MM.1S (cell line): Measurements from ENCODE around the gene AP3S1.

Experiments
- DNase-seq: peaks from one replicate; pipeline ENCODE4 v3.0.0-alpha.2; 2015
- H2AFZ ChIP-seq: fragments of 300-600 bp; sonication (generic); 2 replicates; pipeline ENCODE4 v1.6.0; 2016; ENCODE audit warnings: antibody characterized with exemption, low read length
- H3F3A ChIP-seq: fragments of 300-600 bp; sonication (generic); 2 replicates; pipeline ENCODE4 v1.6.1; 2016; ENCODE audit warnings: mild to moderate bottlenecking, antibody characterized with exemption, low read length, moderate library complexity, mixed read lengths; ENCODE audit not compliant: insufficient read depth
- H3K27ac ChIP-seq: fragments of 300-600 bp; sonication (generic); 2 replicates; pipeline ENCODE4 v1.5.1; 2016; ENCODE audit warnings: mild to moderate bottlenecking, low read length
- H3K27me3 ChIP-seq: fragments of 300-600 bp; sonication (generic); replicated peaks from 2 replicates; pipeline ENCODE4 v1.6.0; 2016; ENCODE audit warnings: low read length; ENCODE audit not compliant: insufficient read depth
- H3K36me3 ChIP-seq: fragments of 300-600 bp; sonication (generic); replicated peaks from 2 replicates; pipeline ENCODE4 v1.6.1; 2016; ENCODE audit warnings: mild to moderate bottlenecking, low read length, mixed read lengths; ENCODE audit not compliant: insufficient read depth
- H3K4me1 ChIP-seq: fragments of 300-600 bp; sonication (generic); 2 replicates; pipeline ENCODE4 v1.6.1; 2016; ENCODE audit warnings: low read length, mixed read lengths
- H3K4me2 ChIP-seq: fragments of 300-600 bp; sonication (generic); 2 replicates; pipeline ENCODE4 v1.6.0; 2016; ENCODE audit warnings: low read depth, low read length
- H3K4me3 ChIP-seq: fragments of 300-600 bp; sonication (generic); 2 replicates; pipeline ENCODE4 v1.5.1; 2016; ENCODE audit warnings: low read length, mixed read lengths
- H3K79me2 ChIP-seq: fragments of 300-600 bp; sonication (generic); 2 replicates; pipeline ENCODE4 v1.6.1; 2016; ENCODE audit warnings: mixed run types, low read length, mixed read lengths
- H3K9ac ChIP-seq: fragments of 300-600 bp; sonication (generic); 2 replicates; pipeline ENCODE4 v1.6.1; 2016; ENCODE audit warnings: low read length, mixed read lengths
- H3K9me2 ChIP-seq: fragments of 300-600 bp; sonication (generic); replicated peaks from 2 replicates; pipeline ENCODE4 v1.6.1; 2016; ENCODE audit warnings: mild to moderate bottlenecking, low read length, mixed read lengths; ENCODE audit not compliant: insufficient read depth
- H3K9me3 ChIP-seq: fragments of 300-600 bp; sonication (generic); replicated peaks from 2 replicates; pipeline ENCODE4 v1.6.1; 2016; ENCODE audit warnings: mild to moderate bottlenecking, low read length, mixed read lengths; ENCODE audit not compliant: insufficient read depth
- H4K20me1 ChIP-seq: fragments of 300-600 bp; sonication (generic); 2 replicates; pipeline ENCODE4 v1.6.1; 2016; ENCODE audit warnings: mild to moderate bottlenecking, low read length, moderate library complexity, mixed read lengths; ENCODE audit not compliant: insufficient read depth
- EZH2 ChIP-seq: fragments of 300-600 bp; sonication (generic); optimal IDR thresholded peaks from 2 replicates; pipeline ENCODE3; 2017; ENCODE audit warnings: low read depth, mild to moderate bottlenecking, antibody characterized with exemption, low read length, mixed read lengths
- EZH2phosphoT487 ChIP-seq: fragments of 300-600 bp; sonication (generic); IDR thresholded peaks from 2 replicates; pipeline ENCODE4 v1.6.1; 2018; ENCODE audit warnings: antibody characterized with exemption, low read length
- TF ChIP-seq, protein P1 (sequence below): fragments of 300-600 bp; sonication (generic); IDR thresholded peaks from 2 replicates; pipeline ENCODE4 v1.5.1; 2016; ENCODE audit warnings: antibody characterized with exemption, low read length, mixed read lengths

The AP3S1 gene

GRCh38 chr5:115840873-115841272 is 862 bp upstream of the AP3S1 start:
- TF ChIP-seq, protein P1, sequence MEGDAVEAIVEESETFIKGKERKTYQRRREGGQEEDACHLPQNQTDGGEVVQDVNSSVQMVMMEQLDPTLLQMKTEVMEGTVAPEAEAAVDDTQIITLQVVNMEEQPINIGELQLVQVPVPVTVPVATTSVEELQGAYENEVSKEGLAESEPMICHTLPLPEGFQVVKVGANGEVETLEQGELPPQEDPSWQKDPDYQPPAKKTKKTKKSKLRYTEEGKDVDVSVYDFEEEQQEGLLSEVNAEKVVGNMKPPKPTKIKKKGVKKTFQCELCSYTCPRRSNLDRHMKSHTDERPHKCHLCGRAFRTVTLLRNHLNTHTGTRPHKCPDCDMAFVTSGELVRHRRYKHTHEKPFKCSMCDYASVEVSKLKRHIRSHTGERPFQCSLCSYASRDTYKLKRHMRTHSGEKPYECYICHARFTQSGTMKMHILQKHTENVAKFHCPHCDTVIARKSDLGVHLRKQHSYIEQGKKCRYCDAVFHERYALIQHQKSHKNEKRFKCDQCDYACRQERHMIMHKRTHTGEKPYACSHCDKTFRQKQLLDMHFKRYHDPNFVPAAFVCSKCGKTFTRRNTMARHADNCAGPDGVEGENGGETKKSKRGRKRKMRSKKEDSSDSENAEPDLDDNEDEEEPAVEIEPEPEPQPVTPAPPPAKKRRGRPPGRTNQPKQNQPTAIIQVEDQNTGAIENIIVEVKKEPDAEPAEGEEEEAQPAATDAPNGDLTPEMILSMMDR: no peak
- Histone ChIP-seq H3K4me3 (peak overlapping the region; percentile 79), H2AFZ (peak overlapping the region; percentile 53), H3F3A (peaks cover 6% of the 10 kb centered on the region; the same call in 1 of the 2 replicates), H4K20me1 (peaks cover 13% of the 10 kb centered on the region), H3K4me1 (peaks cover 14% of the 10 kb centered on the region; the same call in 1 of the 2 replicates), H3K79me2 (peaks cover 76% of the 10 kb centered on the region), H3K4me2 (peak overlapping the region; percentile 85), H3K27ac (peak overlapping the region; percentile 66; the same call in 1 of the 2 replicates), H3K27me3 (no peaks in the 10 kb centered on the region), H3K9ac (peak overlapping the region; percentile 80), H3K36me3 (peaks cover 3% of the 10 kb centered on the region; the same call in 1 of the 2 replicates), H3K9me3 (no peaks in the 10 kb centered on the region), H3K9me2 (no peaks in the 10 kb centered on the region)
- no peak for DNase-seq

GRCh38 chr5:115842089-115842935 is 577 bp downstream of the AP3S1 start:
- no peaks in the 10 kb centered on the region; the same call in 1 of the 2 replicates for H3K36me3 ChIP-seq
- H3K79me2 ChIP-seq: peaks cover 85% of the 10 kb centered on the region
- H3K27ac ChIP-seq: peak overlapping the region; percentile 66; the same call in 1 of the 2 replicates
- H3F3A ChIP-seq: peaks cover 6% of the 10 kb centered on the region; the same call in 1 of the 2 replicates
- peak overlapping the region; percentile 89 for H2AFZ ChIP-seq
- peaks cover 14% of the 10 kb centered on the region; the same call in 1 of the 2 replicates for H3K4me1 ChIP-seq
- DNase-seq: peak; percentile 38
- H3K4me3 ChIP-seq: peak overlapping the region; percentile 79
- no peaks in the 10 kb centered on the region for H3K27me3 ChIP-seq
- H3K9ac ChIP-seq: peak overlapping the region; percentile 80
- H4K20me1 ChIP-seq: peaks cover 13% of the 10 kb centered on the region
- TF ChIP-seq, protein P1: no peak
- TF ChIP-seq EZH2phosphoT487 (no peak), EZH2 (no peak)
- no peaks in the 10 kb centered on the region for H3K9me2 ChIP-seq
- no peaks in the 10 kb centered on the region for H3K9me3 ChIP-seq
- peak overlapping the region; percentile 67 for H3K4me2 ChIP-seq

DNA sequence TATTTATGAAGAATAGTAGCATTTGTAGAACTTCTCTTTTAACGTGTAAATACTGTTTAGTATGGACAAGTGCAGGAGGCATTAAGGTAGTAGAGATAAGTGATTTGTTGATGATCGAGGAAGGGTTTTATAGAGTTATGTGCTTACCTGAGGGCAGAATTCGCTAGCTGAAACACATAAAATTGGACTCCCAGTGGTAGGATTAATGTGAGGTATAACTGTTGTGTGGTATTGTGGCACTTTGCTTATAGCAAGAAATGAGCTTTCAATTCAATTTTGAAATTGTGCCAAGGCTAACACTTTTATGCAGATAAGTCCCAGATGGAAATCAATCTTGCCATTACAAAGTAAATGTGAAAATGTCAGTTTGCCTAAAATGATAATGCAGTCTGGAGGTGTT is 1.2 kb downstream of the AP3S1 start:
- H3K9ac ChIP-seq: no peak overlapping the region
- no peak for DNase-seq
- H3F3A ChIP-seq: peaks cover 6% of the 10 kb centered on the region; the same call in 1 of the 2 replicates
- peak overlapping the region; percentile 67 for H3K4me2 ChIP-seq
- H3K79me2 ChIP-seq: peaks cover 80% of the 10 kb centered on the region
- H3K27ac ChIP-seq: no peak overlapping the region
- peak overlapping the region; percentile 79 for H3K4me3 ChIP-seq
- H3K9me2 ChIP-seq: no peaks in the 10 kb centered on the region
- H3K27me3 ChIP-seq: no peaks in the 10 kb centered on the region
- no peaks in the 10 kb centered on the region for H3K9me3 ChIP-seq
- TF ChIP-seq EZH2: no peak
- TF ChIP-seq, protein P1: no peak
- no peaks in the 10 kb centered on the region; the same call in 1 of the 2 replicates for H3K36me3 ChIP-seq
- peaks cover 14% of the 10 kb centered on the region; the same call in 1 of the 2 replicates for H3K4me1 ChIP-seq
- H2AFZ ChIP-seq: peak overlapping the region; percentile 89
- peaks cover 13% of the 10 kb centered on the region for H4K20me1 ChIP-seq
